A673 (cell line): ENCODE results near the gene CFAP65. TPM values are rescaled to one million over a fixed set of nuclear protein-coding genes. Genes with fewer than 3 reads are reported as not detected.
A peak's percentile ranks its signal among the peaks of the same experiment; 100 is the strongest.

Experiments used
- BruUV-seq: library from RNA; stranded (reverse); fragments of 400-500 nt; replicated peaks from 2 replicates; lab custom pipeline; 2021; lab: Mats Ljungman, UMichigan
- CTCF ChIA-PET: fragments of 300-600 bp; sonication (Branson Sonifier 250); formaldehyde crosslinking; loops from one replicate; lab custom pipeline; 2022; ENCODE audit warnings: antibody characterized with exemption; lab: Charles Lee
- POLR2A ChIA-PET: fragments of 300-600 bp; sonication (Branson Sonifier 250); formaldehyde crosslinking; loops from one replicate; lab custom pipeline; 2022; ENCODE audit warnings: antibody characterized with exemption; ENCODE audit not compliant: low non-redundant PET; lab: Charles Lee
- DNase-seq: peaks from one replicate; pipeline ENCODE4 v3.0.0-alpha.2; 2015; ENCODE audit warnings: low spot score
- H3K27ac ChIP-seq: fragments of 200-600 bp; sonication (generic); 2 replicates; pipeline ENCODE4 v1.5.1; 2016; ENCODE audit warnings: mixed run types, low read depth, mild to moderate bottlenecking, mixed read lengths, antibody characterized with exemption, low read length; ENCODE audit not compliant: poor library complexity, severe bottlenecking
- H3K27me3 ChIP-seq: fragments of 200-600 bp; sonication (generic); replicated peaks from 2 replicates; pipeline ENCODE4 v1.6.1; 2017; ENCODE audit warnings: mixed run types, low read depth, mild to moderate bottlenecking, mixed read lengths, antibody characterized with exemption, low read length; ENCODE audit not compliant: insufficient read depth, poor library complexity
- H3K36me3 ChIP-seq: fragments of 200-600 bp; sonication (generic); 2 replicates; pipeline ENCODE4 v1.6.1; 2016; ENCODE audit warnings: mixed run types, mild to moderate bottlenecking, mixed read lengths, antibody characterized with exemption, low read length; ENCODE audit not compliant: insufficient read depth, poor library complexity, severe bottlenecking
- H3K4me1 ChIP-seq: fragments of 200-600 bp; sonication (generic); 2 replicates; pipeline ENCODE4 v1.6.1; 2017; ENCODE audit warnings: mixed run types, mild to moderate bottlenecking, mixed read lengths, antibody characterized with exemption, low read length; ENCODE audit not compliant: insufficient read depth, poor library complexity, severe bottlenecking
- H3K4me3 ChIP-seq: fragments of 200-600 bp; sonication (generic); 2 replicates; pipeline ENCODE4 v1.5.1; 2016; ENCODE audit warnings: low read depth, mixed run types, mild to moderate bottlenecking, mixed read lengths, low read length; ENCODE audit not compliant: poor library complexity, severe bottlenecking
- H3K9me3 ChIP-seq: fragments of 200-600 bp; sonication (generic); 2 replicates; pipeline ENCODE4 v1.6.1; 2016; ENCODE audit warnings: mixed run types, low read depth, mild to moderate bottlenecking, mixed read lengths, antibody characterized with exemption, low read length; ENCODE audit not compliant: poor library complexity, severe bottlenecking
- CTCF ChIP-seq: fragments of 300-800, 200-600 bp; sonication (generic); conservative IDR thresholded peaks from 2 replicates; pipeline ENCODE4 v1.5.1; 2017; ENCODE audit warnings: low read depth, mild to moderate bottlenecking, antibody characterized with exemption, low read length, moderate library complexity, mixed read lengths
- EZH2 ChIP-seq: fragments of 200-600 bp; sonication (generic); IDR thresholded peaks from 2 replicates; pipeline ENCODE4 v1.6.1; 2017; ENCODE audit warnings: borderline replicate concordance, low read depth, mild to moderate bottlenecking, mixed read lengths, antibody characterized with exemption, low read length; ENCODE audit not compliant: poor library complexity, severe bottlenecking
- intact Hi-C: fragments of 100-400 bp; cut with micrococcal nuclease; formaldehyde crosslinking; loops from one replicate; pipeline ENCODE4 v1.10.0; 2022; ENCODE audit not compliant: unreplicated experiment
- microRNA-seq: library from miRNA; unstranded; fragments of <30 nt; microRNA quantifications from one replicate; pipeline ENCODE4 v1.2.0, GENCODE V29; 2021
- total RNA-seq: library from RNA; stranded (reverse); gene quantifications from 2 replicates; pipeline ENCODE4 v1.2.3, GENCODE V29; 2021

The CFAP65 gene
- total RNA-seq, 1 experiment from 2014 or later, result 0.13 TPM

- Histone ChIP-seq H3K36me3 (no peaks in the 10 kb centered on the region), H3K27me3 (peaks cover 15% of the 10 kb centered on the region), H3K27ac (no peak overlapping the region), H3K9me3 (no peaks in the 10 kb centered on the region), H3K4me3 (no peak overlapping the region), H3K4me1 (peaks cover 12% of the 10 kb centered on the region)
- no TSS peak for BruUV-seq
- ChIA-PET CTCF (interaction anchor here (0.5 to 0.9 kb wide), 2 partner anchors 15 to 24 kb away, joined by 4 to 5 read pairs; no protein-coding TSS in a partner anchor), POLR2A (no interaction called here)
- no peak for DNase-seq
- TF ChIP-seq EZH2 (no peak), CTCF (no peak)
- intact Hi-C loops, result no loop called here
Observed at GRCh38 chr2:218956039-218956438, 85.3 kb downstream of the CFAP65 start.

- intact Hi-C loops, result no loop called here
- DNase-seq, result no peak
- TF ChIP-seq EZH2 (no peak), CTCF (no peak)
- ChIA-PET CTCF (interaction anchor here (0.9 kb wide), 1 partner anchor 25 kb away, joined by 5 read pairs; no protein-coding TSS in a partner anchor), POLR2A (no interaction called here)
- Histone ChIP-seq H3K27me3 (peaks cover 2% of the 10 kb centered on the region), H3K9me3 (no peaks in the 10 kb centered on the region), H3K4me1 (peaks cover 2% of the 10 kb centered on the region), H3K4me3 (no peak overlapping the region), H3K36me3 (no peaks in the 10 kb centered on the region), H3K27ac (no peak overlapping the region)
- BruUV-seq, result no TSS peak
Observed at GRCh38 chr2:218954541-218955300, 86.6 kb downstream of the CFAP65 start.

GRCh38 chr2:218953366-218953954 is 87.9 kb downstream of the CFAP65 start:
- no peak for DNase-seq
- TF ChIP-seq EZH2 (no peak), CTCF (peak; percentile 49)

More at GRCh38 chr2:218953366-218953954, 87.9 kb downstream of the CFAP65 start:
- Histone ChIP-seq H3K4me1 (no peaks in the 10 kb centered on the region), H3K9me3 (no peaks in the 10 kb centered on the region), H3K36me3 (no peaks in the 10 kb centered on the region), H3K27me3 (no peaks in the 10 kb centered on the region), H3K27ac (no peak overlapping the region), H3K4me3 (no peak overlapping the region)
- ChIA-PET POLR2A (no interaction called here), CTCF (interaction anchor here (0.6 kb wide), 2 partner anchors 52 to 62 kb away, joined by 5 read pairs; no protein-coding TSS in a partner anchor)
- intact Hi-C loops, result no loop called here
- no TSS peak for BruUV-seq

Small RNA genes within 50 kb of the gene (microRNA-seq; reads per million reads assigned to microRNA genes)
- 4.3 reads per million, percentile 13 among the genes with 10 or more reads in this experiment for gene MIR3131
- gene MIR375, result 27.5 reads per million, percentile 48 among the genes with 10 or more reads in this experiment

Other genes with a start within 250 kb of the CFAP65 start
- gene PRKAG3, start 209.7 kb downstream of the CFAP65 start, total RNA-seq, result not detected in 2 replicates
- gene WNT6, start 181.7 kb downstream of the CFAP65 start, total RNA-seq, result not detected in 2 replicates
- gene WNT10A, start 160.7 kb downstream of the CFAP65 start, total RNA-seq, result 0.47 and 0.81 TPM in 2 replicates
- gene CDK5R2, start 81.8 kb downstream of the CFAP65 start, total RNA-seq, result 0.37 and 0.44 TPM in 2 replicates
- gene FEV, start 56.3 kb downstream of the CFAP65 start, total RNA-seq, result 8.0 and 12.6 TPM in 2 replicates
- 1.1 and 1.3 TPM in 2 replicates for gene CRYBA2, start 48.1 kb downstream of the CFAP65 start, total RNA-seq
- gene IHH, start 19.4 kb upstream of the CFAP65 start, total RNA-seq, result 0.15 TPM in 2 replicates
- gene NHEJ1, start 119.3 kb upstream of the CFAP65 start, total RNA-seq, result 16.6 and 18.0 TPM in 2 replicates
- 1.9 and 2.2 TPM in 2 replicates for gene SLC23A3, start 128.5 kb upstream of the CFAP65 start, total RNA-seq
- gene CNPPD1, start 135.4 kb upstream of the CFAP65 start, total RNA-seq, result 38.0 and 40.3 TPM in 2 replicates
- 53.1 and 59.0 TPM in 2 replicates for gene RETREG2, start 136.8 kb upstream of the CFAP65 start, total RNA-seq
- gene ZFAND2B, start 165.3 kb upstream of the CFAP65 start, total RNA-seq, result 20.0 and 23.7 TPM in 2 replicates
- gene ABCB6, start 177.4 kb upstream of the CFAP65 start, total RNA-seq, result 87.7 and 101 TPM in 2 replicates
- 50.0 and 55.6 TPM in 2 replicates for gene ATG9A, start 188.1 kb upstream of the CFAP65 start, total RNA-seq
- gene ANKZF1, start 188.3 kb upstream of the CFAP65 start, total RNA-seq, result 30.6 and 39.1 TPM in 2 replicates
- 6.9 and 8.4 TPM in 2 replicates for gene GLB1L, start 203.9 kb upstream of the CFAP65 start, total RNA-seq
- gene STK16, start 204.0 kb upstream of the CFAP65 start, total RNA-seq, result 22.0 and 27.6 TPM in 2 replicates
- gene TUBA4B, start 211.7 kb upstream of the CFAP65 start, total RNA-seq, result not detected in 2 replicates
- 62.9 and 68.0 TPM in 2 replicates for gene TUBA4A, start 212.4 kb upstream of the CFAP65 start, total RNA-seq
- 24.4 and 24.6 TPM in 2 replicates for gene DNAJB2, start 237.8 kb upstream of the CFAP65 start, total RNA-seq